OCI-LY1 (cell line): ENCODE data around the gene DIPK1B.

Experiments used
- H2AFZ ChIP-seq: fragments of 200-600 bp; sonication (generic), shearing (Covaris generic); 2 replicates; pipeline ENCODE4 v1.6.0; 2014; ENCODE audit warnings: antibody characterized with exemption, mild to moderate bottlenecking, low read length
- H3F3A ChIP-seq: fragments of 200-600 bp; sonication (generic), shearing (Covaris generic); 2 replicates; pipeline ENCODE4 v1.6.0; 2014; ENCODE audit warnings: mild to moderate bottlenecking, antibody characterized with exemption, low read length, moderate library complexity; ENCODE audit not compliant: insufficient read depth
- H3K27ac ChIP-seq: fragments of 200-600 bp; sonication (generic); 2 replicates; pipeline ENCODE4 v1.5.1; 2014; ENCODE audit warnings: low read length, mixed run types, mild to moderate bottlenecking, low read depth; ENCODE audit not compliant: poor library complexity, severe bottlenecking
- H3K27me3 ChIP-seq: fragments of 200-600 bp; sonication (generic); 2 replicates; pipeline ENCODE4 v1.6.0; 2014; ENCODE audit warnings: antibody characterized with exemption, mild to moderate bottlenecking, low read length, moderate library complexity; ENCODE audit not compliant: insufficient read depth
- H3K36me3 ChIP-seq: fragments of 200-600 bp; sonication (generic); 2 replicates; pipeline ENCODE4 v1.6.1; 2014; ENCODE audit warnings: mild to moderate bottlenecking, antibody characterized with exemption, low read length, moderate library complexity, mixed read lengths; ENCODE audit not compliant: insufficient read depth
- H3K4me1 ChIP-seq: fragments of 200-600 bp; sonication (generic); 2 replicates; pipeline ENCODE4 v1.5.1; 2014; ENCODE audit warnings: mild to moderate bottlenecking, low read length, moderate library complexity; ENCODE audit not compliant: insufficient read depth, severe bottlenecking
- H3K4me2 ChIP-seq: fragments of 200-600 bp; sonication (generic), shearing (Covaris generic); 2 replicates; pipeline ENCODE4 v1.6.1; 2014; ENCODE audit warnings: low read length
- H3K4me3 ChIP-seq: fragments of 200-600 bp; sonication (generic); 2 replicates; pipeline ENCODE4 v1.5.1; 2014; ENCODE audit warnings: low read length, low read depth, mild to moderate bottlenecking, mixed read lengths; ENCODE audit not compliant: poor library complexity, severe bottlenecking
- H3K79me2 ChIP-seq: fragments of 200-600 bp; shearing (Covaris generic); 2 replicates; pipeline ENCODE4 v1.6.1; 2016; ENCODE audit warnings: mixed run types, low read length, mixed read lengths; ENCODE audit not compliant: insufficient read depth
- H3K9ac ChIP-seq: fragments of 200-600 bp; sonication (generic), shearing (Covaris generic); 2 replicates; pipeline ENCODE4 v1.6.1; 2014; ENCODE audit warnings: mild to moderate bottlenecking, low read length, mixed read lengths
- H3K9me2 ChIP-seq: fragments of 200-600 bp; sonication (generic), shearing (Covaris generic); 2 replicates; pipeline ENCODE4 v1.6.1; 2014; ENCODE audit warnings: low read depth, mild to moderate bottlenecking, low read length, mixed read lengths
- H3K9me3 ChIP-seq: fragments of 200-600 bp; shearing (Covaris generic); 2 replicates; pipeline ENCODE4 v1.6.1; 2014; ENCODE audit warnings: low read length, mixed read lengths
- H4K20me1 ChIP-seq: fragments of 200-600 bp; sonication (generic), shearing (Covaris generic); 2 replicates; pipeline ENCODE4 v1.6.0; 2016; ENCODE audit warnings: mild to moderate bottlenecking, low read length; ENCODE audit not compliant: insufficient read depth
- EZH2 ChIP-seq: fragments of 200-600 bp; sonication (generic), shearing (Covaris generic); IDR thresholded peaks from 2 replicates; pipeline ENCODE4 v1.8.0; 2017; ENCODE audit warnings: borderline replicate concordance, mixed run types, mild to moderate bottlenecking, antibody characterized with exemption, low read length, moderate library complexity, mixed read lengths
- TF ChIP-seq, protein P1 (sequence below): fragments of 200-600 bp; sonication (generic), shearing (Covaris generic); IDR thresholded peaks from 2 replicates; pipeline ENCODE4 v1.5.1; 2017; ENCODE audit warnings: mild to moderate bottlenecking, antibody characterized with exemption, low read length, moderate library complexity, mixed read lengths

Gene DIPK1B

DNA sequence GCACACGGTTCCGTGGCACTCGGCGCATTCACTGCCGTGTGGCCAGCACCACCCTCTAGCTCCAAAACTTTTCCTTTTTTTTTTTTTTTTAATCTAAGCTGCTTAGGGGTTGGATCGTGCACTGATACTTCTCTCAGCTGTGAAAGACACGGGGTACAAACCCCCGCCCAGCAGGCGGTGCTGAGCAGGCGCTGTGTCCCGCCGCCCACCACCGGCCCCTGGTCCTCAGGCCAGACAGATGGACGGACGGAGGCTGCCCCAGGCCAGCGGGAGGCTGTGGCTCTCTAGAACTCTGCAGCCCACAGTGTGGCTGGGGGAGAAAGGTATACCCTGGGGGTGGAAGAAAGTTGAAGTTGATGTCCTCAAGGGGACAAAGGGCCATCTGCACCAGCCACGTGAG, 31.3 kb upstream of the DIPK1B start:
- Histone ChIP-seq H2AFZ (no peak overlapping the region), H3K9me3 (no peaks in the 10 kb centered on the region), H3K9ac (no peak overlapping the region), H3F3A (no peaks in the 10 kb centered on the region), H3K27me3 (0 out of 2 replicates have a peak, but pooled peaks cover 15% of the 10 kb centered on the region), H3K79me2 (no peaks in the 10 kb centered on the region), H4K20me1 (no peaks in the 10 kb centered on the region), H3K4me3 (no peak overlapping the region), H3K4me1 (no peaks in the 10 kb centered on the region), H3K36me3 (no peaks in the 10 kb centered on the region), H3K4me2 (no peak overlapping the region), H3K9me2 (no peaks in the 10 kb centered on the region), H3K27ac (no peak overlapping the region)
- TF ChIP-seq, protein P1, sequence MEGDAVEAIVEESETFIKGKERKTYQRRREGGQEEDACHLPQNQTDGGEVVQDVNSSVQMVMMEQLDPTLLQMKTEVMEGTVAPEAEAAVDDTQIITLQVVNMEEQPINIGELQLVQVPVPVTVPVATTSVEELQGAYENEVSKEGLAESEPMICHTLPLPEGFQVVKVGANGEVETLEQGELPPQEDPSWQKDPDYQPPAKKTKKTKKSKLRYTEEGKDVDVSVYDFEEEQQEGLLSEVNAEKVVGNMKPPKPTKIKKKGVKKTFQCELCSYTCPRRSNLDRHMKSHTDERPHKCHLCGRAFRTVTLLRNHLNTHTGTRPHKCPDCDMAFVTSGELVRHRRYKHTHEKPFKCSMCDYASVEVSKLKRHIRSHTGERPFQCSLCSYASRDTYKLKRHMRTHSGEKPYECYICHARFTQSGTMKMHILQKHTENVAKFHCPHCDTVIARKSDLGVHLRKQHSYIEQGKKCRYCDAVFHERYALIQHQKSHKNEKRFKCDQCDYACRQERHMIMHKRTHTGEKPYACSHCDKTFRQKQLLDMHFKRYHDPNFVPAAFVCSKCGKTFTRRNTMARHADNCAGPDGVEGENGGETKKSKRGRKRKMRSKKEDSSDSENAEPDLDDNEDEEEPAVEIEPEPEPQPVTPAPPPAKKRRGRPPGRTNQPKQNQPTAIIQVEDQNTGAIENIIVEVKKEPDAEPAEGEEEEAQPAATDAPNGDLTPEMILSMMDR: no peak
- TF ChIP-seq EZH2: no peak

GRCh38 chr9:136681945-136682699, 30.2 kb upstream of the DIPK1B start:
- no peaks in the 10 kb centered on the region for H4K20me1 ChIP-seq
- H3K36me3 ChIP-seq: no peaks in the 10 kb centered on the region
- H3K27ac ChIP-seq: no peak overlapping the region
- H2AFZ ChIP-seq: no peak overlapping the region
- no peaks in the 10 kb centered on the region for H3F3A ChIP-seq
- no peaks in the 10 kb centered on the region for H3K9me3 ChIP-seq
- no peaks in the 10 kb centered on the region for H3K9me2 ChIP-seq
- TF ChIP-seq EZH2: no peak
- TF ChIP-seq, protein P1: no peak
- 0 out of 2 replicates have a peak, but pooled peaks cover 15% of the 10 kb centered on the region for H3K27me3 ChIP-seq
- no peaks in the 10 kb centered on the region for H3K79me2 ChIP-seq
- H3K9ac ChIP-seq: no peak overlapping the region
- H3K4me2 ChIP-seq: no peak overlapping the region
- H3K4me1 ChIP-seq: peaks cover 7% of the 10 kb centered on the region
- H3K4me3 ChIP-seq: no peak overlapping the region

DNA sequence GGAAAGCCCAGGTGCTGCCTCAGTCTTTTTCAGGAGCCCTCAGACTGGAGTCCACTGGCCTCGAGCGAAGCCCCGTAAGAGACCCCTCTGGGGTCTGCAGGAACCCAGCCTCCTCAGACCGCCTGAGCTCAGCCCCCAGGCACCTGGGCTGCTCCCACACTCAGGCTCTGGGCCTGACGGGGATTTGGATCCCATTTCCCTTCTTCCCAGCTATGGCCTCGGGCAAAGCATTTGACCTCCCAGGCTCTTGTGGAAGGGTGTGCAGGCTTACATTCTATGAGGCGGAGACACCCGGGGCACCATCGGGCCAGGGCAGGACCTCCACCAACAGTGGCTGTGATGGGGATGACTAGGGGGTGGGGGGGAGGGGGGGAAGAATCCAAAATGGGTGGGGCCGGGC, 29.7 kb upstream of the DIPK1B start:
- H3K9ac ChIP-seq: no peak overlapping the region
- H3K27ac ChIP-seq: no peak overlapping the region
- no peaks in the 10 kb centered on the region for H4K20me1 ChIP-seq
- TF ChIP-seq EZH2: no peak
- TF ChIP-seq, protein P1: no peak
- no peak overlapping the region for H3K4me2 ChIP-seq
- H3K4me1 ChIP-seq: peaks cover 7% of the 10 kb centered on the region
- no peaks in the 10 kb centered on the region for H3K36me3 ChIP-seq
- no peaks in the 10 kb centered on the region for H3K9me3 ChIP-seq
- no peaks in the 10 kb centered on the region for H3K9me2 ChIP-seq
- peaks cover 16% of the 10 kb centered on the region; the same call in 1 of the 2 replicates for H3K27me3 ChIP-seq
- no peak overlapping the region for H2AFZ ChIP-seq
- H3K79me2 ChIP-seq: no peaks in the 10 kb centered on the region
- no peaks in the 10 kb centered on the region for H3F3A ChIP-seq
- no peak overlapping the region for H3K4me3 ChIP-seq
